Forelimb muscle (tissue), 1 donor: ENCODE results near the gene GMPPA. TPM values are rescaled to one million over a fixed set of nuclear protein-coding genes. Genes with fewer than 3 reads are reported as not detected.

ENCODE experiments used
- DNase-seq: peaks from one replicate; pipeline ENCODE4 v3.0.0-alpha.2; 2013; ENCODE audit warnings: low read depth
- polyA plus RNA-seq: library from polyadenylated mRNA; unstranded; fragments of 120-200 nt; gene quantifications from one replicate; pipeline ENCODE4 v1.2.1, GENCODE V29; 2013; ENCODE audit not compliant: insufficient read length

Gene GMPPA
- polyA plus RNA-seq, 1 donor: 22.8 TPM

GRCh38 chr2:219467736-219468075, 31.0 kb upstream of the GMPPA start:
- no peak for DNase-seq

GRCh38 chr2:219468410-219469185, 30.1 kb upstream of the GMPPA start:
- no peak for DNase-seq

- no peak for DNase-seq
Measured at GRCh38 chr2:219469186-219469724, 29.4 kb upstream of the GMPPA start.

GRCh38 chr2:219470429-219470828, 28.3 kb upstream of the GMPPA start:
- no peak for DNase-seq

- no peak for DNase-seq
Measured at GRCh38 chr2:219471476-219472371, 27.0 kb upstream of the GMPPA start.

GRCh38 chr2:219472629-219473187, 26.0 kb upstream of the GMPPA start:
- no peak for DNase-seq

- no peak for DNase-seq
Measured at GRCh38 chr2:219473511-219473910, 25.2 kb upstream of the GMPPA start.

GRCh38 chr2:219474285-219475060, 24.2 kb upstream of the GMPPA start:
- no peak for DNase-seq

GRCh38 chr2:219475278-219475677, 23.4 kb upstream of the GMPPA start:
- no peak for DNase-seq

GRCh38 chr2:219475697-219476651, 22.7 kb upstream of the GMPPA start:
- DNase-seq: no peak

GRCh38 chr2:219476652-219477151, 22.0 kb upstream of the GMPPA start:
- no peak for DNase-seq

- DNase-seq: no peak
Measured at GRCh38 chr2:219477179-219477578, 21.5 kb upstream of the GMPPA start.

GRCh38 chr2:219477815-219478214, 20.9 kb upstream of the GMPPA start:
- no peak for DNase-seq

GRCh38 chr2:219478916-219479315, 19.8 kb upstream of the GMPPA start:
- no peak for DNase-seq

- no peak for DNase-seq
Measured at GRCh38 chr2:219480004-219480403, 18.7 kb upstream of the GMPPA start.

- no peak for DNase-seq
Measured at GRCh38 chr2:219482674-219483405, 15.9 kb upstream of the GMPPA start.

- DNase-seq: no peak
Measured at GRCh38 chr2:219483451-219484342, 15.0 kb upstream of the GMPPA start.
